Mammary microvascular endothelial cell (primary cell): ENCODE data around the gene TAS2R42. TPM values are rescaled to one million over a fixed set of nuclear protein-coding genes. Genes with fewer than 3 reads are reported as not detected.

Experiments
- total RNA-seq: library from RNA; depleted of rRNA; stranded (reverse); fragments of >200 nt; gene quantifications from 2 replicates; pipeline ENCODE4 v1.2.3, GENCODE V29; 2015

TAS2R42 gene
- total RNA-seq, result not detected in 2 replicates

GRCh38 chr12:11186837-11187236 is at the start of gene TAS2R42:
Gene TAS2R42, minus strand, starts transcription at chr12:11186937. Its CDS starts 0 bp downstream, at chr12:11186937.

GRCh38 chr12:11171145-11171968 is 15.4 kb downstream of the TAS2R42 start, which contains the start of gene SMIM10L1:
Gene SMIM10L1, plus strand, starts transcription at chr12:11171194. Its CDS starts 163 bp downstream, at chr12:11171357.

Other genes starting within 250 kb of the TAS2R42 start
- 0.07 and 0.84 TPM in 2 replicates for gene TAS2R14, start 247.7 kb downstream of the TAS2R42 start, total RNA-seq
- 0.15 and 0.20 TPM in 2 replicates for gene TAS2R50, start 200.0 kb downstream of the TAS2R42 start, total RNA-seq
- gene TAS2R20, start 188.6 kb downstream of the TAS2R42 start, total RNA-seq, result 0.10 and 0.13 TPM in 2 replicates
- 0.39 and 0.53 TPM in 2 replicates for gene TAS2R19, start 164.3 kb downstream of the TAS2R42 start, total RNA-seq
- 0.15 TPM in 1 of 2 replicates, not detected in the other for gene TAS2R31, start 155.5 kb downstream of the TAS2R42 start, total RNA-seq
- gene TAS2R46, start 124.6 kb downstream of the TAS2R42 start, total RNA-seq, result 0.34 and 0.73 TPM in 2 replicates
- gene TAS2R43, start 94.6 kb downstream of the TAS2R42 start, total RNA-seq, result 0.53 TPM in 1 of 2 replicates, not detected in the other
- gene TAS2R30, start 52.3 kb downstream of the TAS2R42 start, total RNA-seq, result 0.05 and 0.20 TPM in 2 replicates
- gene SMIM10L1, start 15.7 kb downstream of the TAS2R42 start, total RNA-seq, result 6.6 and 9.2 TPM in 2 replicates
- not detected in 2 replicates for gene PRB3, start 82.8 kb upstream of the TAS2R42 start, total RNA-seq
- not detected in 2 replicates for gene PRB4, start 123.5 kb upstream of the TAS2R42 start, total RNA-seq
- gene PRB2, start 208.6 kb upstream of the TAS2R42 start, total RNA-seq, result not detected in 2 replicates